Left ventricle myocardium superior (tissue), 1 donor: ENCODE measurements around the gene ZNF738. TPM values are rescaled to one million over a fixed set of nuclear protein-coding genes. Genes with fewer than 3 reads are reported as not detected.
A peak's percentile ranks its signal among the peaks of the same experiment; 100 is the strongest.
"Not testable (repeated sequence)": the region's sequence is repeated elsewhere in the genome, so short reads cannot be mapped to it uniquely, and the experiment has no call there.

Source experiments
- ATAC-seq: fragments of 200-7000 bp; cut with Tn5 transposase; one replicate; pipeline ENCODE4 v1.9.1; 2020; ENCODE audit warnings: mild to moderate bottlenecking, moderate library complexity
- DNase-seq: peaks from one replicate; pipeline ENCODE4 v3.0.0-alpha.2; 2020
- intact Hi-C: fragments of 100-400 bp; cut with micrococcal nuclease; formaldehyde crosslinking; loops from one replicate; pipeline ENCODE4 v1.11.0; 2022
- long read RNA-seq: library from polyadenylated mRNA; unstranded; transcript quantifications from one replicate; pipeline ENCODE4 v2.0.0, GENCODE V29; 2021
- total RNA-seq: library from RNA; stranded (reverse); fragmentation: NEBNext Ultra II Directional; extraction: Animal tissue kit (Norgen Biotek cat#: 25700); gene quantifications from one replicate; pipeline ENCODE4 v1.2.1, GENCODE V29; 2021
- donor health status: DM: no; HTN: yes; CAD: no; lungs with severe emphysema.

Gene ZNF738
- 1.4 TPM for total RNA-seq
- long read RNA-seq, partial matches to known transcripts = 0 of 1 reads
- long read RNA-seq, other reads (novel, unspliced or antisense) = 0 of 1 reads

- peak; percentile 100 for ATAC-seq
- peak; percentile 93 for DNase-seq
- intact Hi-C loops = no loop called here
These were observed at the start of gene ZNF738 for GRCh38 chr19:21358768-21359451. Gene ZNF738, plus strand, starts transcription at chr19:21359000. Its CDS starts 141 bp downstream, at chr19:21359141.

- DNase-seq, intact Hi-C loops, ATAC-seq: not testable (repeated sequence)
These were observed 46.0 kb upstream of the ZNF738 start for GRCh38 chr19:21312807-21313206.

- ATAC-seq = peak; percentile 38
These were observed 44.1 kb upstream of the ZNF738 start for GRCh38 chr19:21314676-21315075.

GRCh38 chr19:21317821-21318220 lies 41.0 kb upstream of the ZNF738 start:
- DNase-seq (no peak), ATAC-seq (peak; percentile 72)
- intact Hi-C loops = no loop called here

More at GRCh38 chr19:21314676-21315075, 44.1 kb upstream of the ZNF738 start:
- intact Hi-C loops = no loop called here
- DNase-seq = no peak

GRCh38 chr19:21321134-21321533 lies 37.7 kb upstream of the ZNF738 start:
- ATAC-seq (no peak), DNase-seq (no peak)
- intact Hi-C loops = no loop called here

- DNase-seq (no peak), ATAC-seq (peak; percentile 7)
- intact Hi-C loops = no loop called here
These were observed 36.8 kb upstream of the ZNF738 start for GRCh38 chr19:21321996-21322395.

GRCh38 chr19:21322528-21322927 lies 36.3 kb upstream of the ZNF738 start:
- intact Hi-C loops = no loop called here
- DNase-seq = peak; percentile 71
- peak; percentile 92 for ATAC-seq

- intact Hi-C loops = no loop called here
- DNase-seq = no peak
- no peak for ATAC-seq
These were observed 35.8 kb upstream of the ZNF738 start for GRCh38 chr19:21323000-21323399.

GRCh38 chr19:21326169-21326568 lies 32.6 kb upstream of the ZNF738 start:
- ATAC-seq (no peak), DNase-seq (no peak)
- intact Hi-C loops = no loop called here

- ATAC-seq = peak; percentile 19
- no peak for DNase-seq
- intact Hi-C loops = no loop called here
These were observed 30.4 kb upstream of the ZNF738 start for GRCh38 chr19:21328406-21328805.

- intact Hi-C loops = no loop called here
- peak; percentile 100 for ATAC-seq
- DNase-seq = peak; percentile 90
These were observed 29.8 kb upstream of the ZNF738 start, which contains the start of gene ZNF708 for GRCh38 chr19:21328885-21329605. Gene ZNF708, minus strand, starts transcription at chr19:21329410. Its CDS starts 198 bp downstream, at chr19:21329212.

- ATAC-seq = no peak
- intact Hi-C loops = no loop called here
- no peak for DNase-seq
These were observed 23.1 kb upstream of the ZNF738 start for GRCh38 chr19:21335721-21336120.

GRCh38 chr19:21344841-21345240 lies 14.0 kb upstream of the ZNF738 start:
- ATAC-seq, intact Hi-C loops, DNase-seq: not testable (repeated sequence)

- no peak for DNase-seq
- intact Hi-C loops = no loop called here
- ATAC-seq = no peak
These were observed 6.0 kb upstream of the ZNF738 start for GRCh38 chr19:21352830-21353229.

- intact Hi-C loops = no loop called here
These were observed 3.5 kb downstream of the ZNF738 start for GRCh38 chr19:21362291-21362690.

GRCh38 chr19:21383980-21384582 lies 25.3 kb downstream of the ZNF738 start:
- ATAC-seq = no peak
- no peak for DNase-seq
- intact Hi-C loops = no loop called here

More at GRCh38 chr19:21362291-21362690, 3.5 kb downstream of the ZNF738 start:
- no peak for DNase-seq
- no peak for ATAC-seq

- ATAC-seq (no peak), DNase-seq (no peak)
- intact Hi-C loops = no loop called here
These were observed 37.3 kb downstream of the ZNF738 start for GRCh38 chr19:21396121-21396520.

- intact Hi-C loops = no loop called here
- DNase-seq (peak; percentile 94), ATAC-seq (peak; percentile 100)
These were observed 38.2 kb downstream of the ZNF738 start, which contains the start of gene ZNF493 for GRCh38 chr19:21396893-21397572. Gene ZNF493, plus strand, starts transcription at chr19:21397133. Its CDS starts 105 bp downstream, at chr19:21397238.

GRCh38 chr19:21398851-21399250 lies 40.1 kb downstream of the ZNF738 start:
- DNase-seq = no peak
- ATAC-seq = no peak
- intact Hi-C loops = no loop called here
